Fibroblast of villous mesenchyme (primary cell): Measurements from ENCODE around the gene GDPD5. TPM values are rescaled to one million over a fixed set of nuclear protein-coding genes. Genes with fewer than 3 reads are reported as not detected.
"Not testable (repeated sequence)": the region's sequence is repeated elsewhere in the genome, so short reads cannot be mapped to it uniquely, and the experiment has no call there.

Experiments used
- DNase-seq: peaks from one replicate; pipeline ENCODE4 v3.0.0-alpha.2; 2010; ENCODE audit warnings: low read depth
- H3K4me3 ChIP-seq: 2 replicates; pipeline ENCODE4 v1.5.1; 2011; ENCODE audit warnings: low read depth, mild to moderate bottlenecking, low read length
- CTCF ChIP-seq: IDR thresholded peaks from 2 replicates; pipeline ENCODE4 v1.5.1; 2012; ENCODE audit warnings: low read depth, mild to moderate bottlenecking, low read length; ENCODE audit not compliant: insufficient read depth
- total RNA-seq: library from RNA; depleted of rRNA; stranded (reverse); fragments of >200 nt; gene quantifications from 2 replicates; pipeline ENCODE4 v1.2.3, GENCODE V29; 2012

GDPD5 gene
- total RNA-seq, 1 donor, result 9.5 TPM

GRCh38 chr11:75421035-75421602 is 104.6 kb downstream of the GDPD5 start:
- no peak for DNase-seq
- no peak overlapping the region for H3K4me3 ChIP-seq
- no peak for TF ChIP-seq CTCF

- DNase-seq, result no peak
- no peak for TF ChIP-seq CTCF
- no peak overlapping the region for H3K4me3 ChIP-seq
These were observed 105.3 kb downstream of the GDPD5 start for GRCh38 chr11:75420224-75421034.

- DNase-seq, result no peak
- TF ChIP-seq CTCF, result no peak
These were observed 111.9 kb downstream of the GDPD5 start for GRCh38 chr11:75413864-75414263.

GRCh38 chr11:75413146-75413545 is 112.6 kb downstream of the GDPD5 start:
- not testable (repeated sequence) for H3K4me3 ChIP-seq, DNase-seq

More at GRCh38 chr11:75413864-75414263, 111.9 kb downstream of the GDPD5 start:
- H3K4me3 ChIP-seq, result no peak overlapping the region

GRCh38 chr11:75409971-75410370 is 115.8 kb downstream of the GDPD5 start:
- not testable (repeated sequence) for DNase-seq, H3K4me3 ChIP-seq

- TF ChIP-seq CTCF, result no peak
- no peak for DNase-seq
- no peak overlapping the region for H3K4me3 ChIP-seq
These were observed 116.9 kb downstream of the GDPD5 start for GRCh38 chr11:75408957-75409219.

- no peak overlapping the region for H3K4me3 ChIP-seq
- TF ChIP-seq CTCF, result no peak
- no peak for DNase-seq
These were observed 119.4 kb downstream of the GDPD5 start for GRCh38 chr11:75406338-75406777.
